ENCODE results near the gene FREM1.

- TF ChIP-seq CTCF (IDR thresholded peaks at IDR 0.05 in 8 of 11, conservative IDR thresholded peaks at IDR 0.05 in 3 of 11) (no peak), POLR2A (IDR thresholded peaks at IDR 0.05) (no peak), POLR2AphosphoS5 (IDR thresholded peaks at IDR 0.05) (no peak)
Measured at GRCh38 chr9:14843163-14843562, 67.1 kb downstream of the FREM1 start.

Data from spleen (tissue), 7 donors.